ENCODE data around the gene PLXND1. TPM values are rescaled to one million over a fixed set of nuclear protein-coding genes. Genes with fewer than 3 reads are reported as not detected.
A peak's percentile ranks its signal among the peaks of the same experiment; 100 is the strongest.

PLXND1 gene
- total RNA-seq, 1 donor from 2014 or later = 1,753 TPM

DNA sequence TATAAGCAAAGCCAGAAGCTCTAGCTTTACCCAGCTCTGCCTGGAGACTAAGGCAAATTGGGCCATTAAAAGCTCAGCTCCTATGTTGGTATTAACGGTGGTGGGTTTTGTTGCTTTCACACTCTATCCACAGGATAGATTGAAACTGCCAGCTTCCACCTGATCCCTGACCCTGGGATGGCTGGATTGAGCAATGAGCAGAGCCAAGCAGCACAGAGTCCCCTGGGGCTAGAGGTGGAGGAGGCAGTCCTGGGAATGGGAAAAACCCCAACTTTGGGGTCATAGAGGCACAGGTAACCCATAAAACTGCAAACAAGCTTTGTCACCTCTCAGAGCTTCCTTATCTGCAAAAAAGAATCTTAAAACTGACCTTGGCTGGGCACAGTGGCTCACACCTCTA, 71.4 kb downstream of the PLXND1 start:
- TF ChIP-seq CTCF (IDR thresholded peaks at IDR 0.05; ENCODE audit: unreplicated experiment) = no peak
- no peak for DNase-seq (ENCODE audit: low spot score)
- Mint-ChIP-seq H3K9me3 (ENCODE audit: unreplicated experiment) (no peaks in the 10 kb centered on the region), H3K4me1 (ENCODE audit: unreplicated experiment) (peaks cover 22% of the 10 kb centered on the region), H3K36me3 (ENCODE audit: low read depth, unreplicated experiment) (peaks cover 4% of the 10 kb centered on the region), H3K27ac (ENCODE audit: unreplicated experiment) (no peak overlapping the region), H3K4me3 (ENCODE audit: unreplicated experiment) (no peak overlapping the region), H3K27me3 (ENCODE audit: unreplicated experiment) (peaks cover 6% of the 10 kb centered on the region)

- TF ChIP-seq CTCF (IDR thresholded peaks at IDR 0.05; ENCODE audit: unreplicated experiment) = no peak
- H3K27ac Mint-ChIP-seq (ENCODE audit: unreplicated experiment) = no peak overlapping the region
- peaks cover 6% of the 10 kb centered on the region for H3K36me3 Mint-ChIP-seq (ENCODE audit: low read depth, unreplicated experiment)
- H3K4me3 Mint-ChIP-seq (ENCODE audit: unreplicated experiment) = no peak overlapping the region
- no peaks in the 10 kb centered on the region for H3K9me3 Mint-ChIP-seq (ENCODE audit: unreplicated experiment)
- DNase-seq (ENCODE audit: low spot score) = no peak
- peaks cover 11% of the 10 kb centered on the region for H3K27me3 Mint-ChIP-seq (ENCODE audit: unreplicated experiment)
- H3K4me1 Mint-ChIP-seq (ENCODE audit: unreplicated experiment) = peaks cover 27% of the 10 kb centered on the region
Measured at GRCh38 chr3:129534428-129535027, 71.9 kb downstream of the PLXND1 start.

- no peak for TF ChIP-seq CTCF (IDR thresholded peaks at IDR 0.05; ENCODE audit: unreplicated experiment)
- H3K27me3 Mint-ChIP-seq (ENCODE audit: unreplicated experiment) = peaks cover 11% of the 10 kb centered on the region
- peaks cover 6% of the 10 kb centered on the region for H3K36me3 Mint-ChIP-seq (ENCODE audit: low read depth, unreplicated experiment)
- peaks cover 34% of the 10 kb centered on the region for H3K4me1 Mint-ChIP-seq (ENCODE audit: unreplicated experiment)
- no peaks in the 10 kb centered on the region for H3K9me3 Mint-ChIP-seq (ENCODE audit: unreplicated experiment)
- DNase-seq (ENCODE audit: low spot score) = no peak
- no peak overlapping the region for H3K27ac Mint-ChIP-seq (ENCODE audit: unreplicated experiment)
- H3K4me3 Mint-ChIP-seq (ENCODE audit: unreplicated experiment) = no peak overlapping the region
Measured at GRCh38 chr3:129533406-129533805, 73.1 kb downstream of the PLXND1 start.

DNA sequence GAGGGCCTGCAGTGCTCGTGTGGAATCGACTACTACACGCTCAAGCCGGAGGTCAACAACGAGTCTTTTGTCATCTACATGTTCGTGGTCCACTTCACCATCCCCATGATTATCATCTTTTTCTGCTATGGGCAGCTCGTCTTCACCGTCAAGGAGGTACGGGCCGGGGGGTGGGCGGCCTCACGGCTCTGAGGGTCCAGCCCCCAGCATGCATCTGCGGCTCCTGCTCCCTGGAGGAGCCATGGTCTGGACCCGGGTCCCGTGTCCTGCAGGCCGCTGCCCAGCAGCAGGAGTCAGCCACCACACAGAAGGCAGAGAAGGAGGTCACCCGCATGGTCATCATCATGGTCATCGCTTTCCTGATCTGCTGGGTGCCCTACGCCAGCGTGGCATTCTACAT, 74.2 kb downstream of the PLXND1 start:
- no peak for TF ChIP-seq CTCF (IDR thresholded peaks at IDR 0.05; ENCODE audit: unreplicated experiment)
- Mint-ChIP-seq H3K9me3 (ENCODE audit: unreplicated experiment) (no peaks in the 10 kb centered on the region), H3K27me3 (ENCODE audit: unreplicated experiment) (peaks cover 15% of the 10 kb centered on the region), H3K36me3 (ENCODE audit: low read depth, unreplicated experiment) (peaks cover 6% of the 10 kb centered on the region), H3K27ac (ENCODE audit: unreplicated experiment) (no peak overlapping the region), H3K4me1 (ENCODE audit: unreplicated experiment) (peaks cover 43% of the 10 kb centered on the region), H3K4me3 (ENCODE audit: unreplicated experiment) (no peak overlapping the region)
- DNase-seq (ENCODE audit: low spot score) = no peak

GRCh38 chr3:129531699-129532098, 74.8 kb downstream of the PLXND1 start:
- Mint-ChIP-seq H3K9me3 (ENCODE audit: unreplicated experiment) (no peaks in the 10 kb centered on the region), H3K4me1 (ENCODE audit: unreplicated experiment) (peaks cover 48% of the 10 kb centered on the region), H3K27ac (ENCODE audit: unreplicated experiment) (peak overlapping the region; percentile 54), H3K4me3 (ENCODE audit: unreplicated experiment) (no peak overlapping the region), H3K27me3 (ENCODE audit: unreplicated experiment) (peaks cover 15% of the 10 kb centered on the region), H3K36me3 (ENCODE audit: low read depth, unreplicated experiment) (peaks cover 6% of the 10 kb centered on the region)
- no peak for DNase-seq (ENCODE audit: low spot score)
- TF ChIP-seq CTCF (IDR thresholded peaks at IDR 0.05; ENCODE audit: unreplicated experiment) = no peak
